HepG2 (cell line): ENCODE results near the gene IL4I1. TPM values are rescaled to one million over a fixed set of nuclear protein-coding genes. Genes with fewer than 3 reads are reported as not detected.

Experiments
- AKAP8 ChIP-seq: sonication (generic); formaldehyde crosslinking; IDR thresholded peaks from 2 replicates; pipeline ENCODE4 v1.5.1; 2020; ENCODE audit warnings: mild to moderate bottlenecking, missing genetic modification reagents
- CC2D1A ChIP-seq: sonication (generic); formaldehyde crosslinking; IDR thresholded peaks from 2 replicates; pipeline ENCODE4 v1.8.1; 2023; ENCODE audit warnings: mild to moderate bottlenecking, missing genetic modification reagents
- DR1 ChIP-seq: sonication (generic); formaldehyde crosslinking; IDR thresholded peaks from 2 replicates; pipeline ENCODE4 v1.8.0; 2021; ENCODE audit warnings: mild to moderate bottlenecking, missing genetic modification reagents, inconsistent platforms
- FOXP4 ChIP-seq: sonication (generic); formaldehyde crosslinking; IDR thresholded peaks from 2 replicates; pipeline ENCODE4 v1.4.0; 2020; ENCODE audit warnings: missing genetic modification reagents
- HOXA7 ChIP-seq: sonication (generic); formaldehyde crosslinking; IDR thresholded peaks from 2 replicates; pipeline ENCODE4 v1.8.1; 2022; ENCODE audit warnings: mild to moderate bottlenecking, missing genetic modification reagents, moderate library complexity
- KAT2B ChIP-seq: fragments of 150-350 bp; IDR thresholded peaks from 2 replicates; pipeline ENCODE4 v1.6.1; 2014; ENCODE audit warnings: low read depth, low read length, borderline replicate concordance
- MLLT10 ChIP-seq: sonication (generic); formaldehyde crosslinking; IDR thresholded peaks from 2 replicates; pipeline ENCODE4 v1.4.0; 2020; ENCODE audit warnings: missing genetic modification reagents
- MXD3 ChIP-seq: IDR thresholded peaks from 2 replicates; pipeline ENCODE4 v1.6.1; 2016; ENCODE audit warnings: mild to moderate bottlenecking, missing biosample characterization, missing genetic modification reagents
- POLR2A ChIP-seq, 2 experiments: IDR thresholded peaks; 2 replicates each; pipeline ENCODE4 v1.6.1; 2011; ENCODE audit warnings: low read depth in 2 of 2, low read length in 2 of 2, mild to moderate bottlenecking in 1 of 2, moderate library complexity in 1 of 2; ENCODE audit not compliant: insufficient read depth in 1 of 2
- PPARG ChIP-seq: conservative IDR thresholded peaks from 2 replicates; pipeline ENCODE4 v1.6.1; 2016; ENCODE audit warnings: missing biosample characterization, missing genetic modification reagents
- RFX3 ChIP-seq: IDR thresholded peaks from 2 replicates; pipeline ENCODE4 v1.6.1; 2016; ENCODE audit warnings: missing biosample characterization, missing genetic modification reagents
- TSC22D2 ChIP-seq: sonication (generic); formaldehyde crosslinking; IDR thresholded peaks from 2 replicates; pipeline ENCODE4 v1.5.1; 2020; ENCODE audit warnings: missing genetic modification reagents, mild to moderate bottlenecking, borderline replicate concordance
- ZNF382 ChIP-seq: sonication (generic); formaldehyde crosslinking; IDR thresholded peaks from 2 replicates; pipeline ENCODE4 v1.5.0; 2020; ENCODE audit warnings: missing genetic modification reagents, mild to moderate bottlenecking, borderline replicate concordance
- ZNF670 ChIP-seq: sonication (generic); formaldehyde crosslinking; IDR thresholded peaks from 2 replicates; pipeline ENCODE4 v1.8.0; 2022; ENCODE audit warnings: mild to moderate bottlenecking, missing genetic modification reagents, borderline replicate concordance
- ZNF878 ChIP-seq: sonication (generic); formaldehyde crosslinking; IDR thresholded peaks from 2 replicates; pipeline ENCODE4 v1.8.1; 2023; ENCODE audit warnings: mild to moderate bottlenecking, missing genetic modification reagents, moderate library complexity
- polyA plus RNA-seq, 8 experiments: library from polyadenylated mRNA; depleted of rRNA in 3 of 8; stranded (reverse) in 7 of 8; unstranded in 1 of 8; fragments of >200 nt; fragmentation: Illumina TruSeq in 4 of 8; extraction: Trizol in 4 of 8; gene quantifications; 2 replicates each; pipeline versions ENCODE4 v1.2.1 to v1.2.3, GENCODE V29; 2011 to 2016; ENCODE audit warnings: low read depth in 4 of 8, missing spikeins in 1 of 8, mixed read lengths in 1 of 8; ENCODE audit not compliant: insufficient read depth in 1 of 8
- total RNA-seq, 5 experiments: library from RNA; depleted of rRNA; stranded (reverse); fragments of >200 nt; fragmentation: Illumina TruSeq; extraction: Trizol; gene quantifications; 2 replicates each; pipeline ENCODE4 v1.2.3, GENCODE V29; 2016; ENCODE audit warnings: low read depth in 1 of 5
- TF ChIP-seq, protein P1 (sequence below): sonication (generic); formaldehyde crosslinking; IDR thresholded peaks from 2 replicates; pipeline ENCODE4 v1.4.0; 2020; ENCODE audit warnings: missing genetic modification reagents, borderline replicate concordance
- TF ChIP-seq, protein P2 (sequence below), 2 experiments: IDR thresholded peaks; 2 replicates each; pipeline ENCODE4 v1.6.1; 2011 to 2012; ENCODE audit warnings: low read length in 2 of 2, borderline replicate concordance in 1 of 2, low read depth in 1 of 2, mild to moderate bottlenecking in 1 of 2, moderate library complexity in 1 of 2
- TF ChIP-seq, protein P3 (sequence below), 2 experiments: fragments of 450-650 bp in 1 of 2; sonication (generic) in 1 of 2; formaldehyde crosslinking; IDR thresholded peaks; 2 replicates each; pipeline versions ENCODE4 v1.5.0 to v1.8.0; 2020 to 2022; ENCODE audit warnings: mild to moderate bottlenecking in 1 of 2, missing genetic modification reagents in 1 of 2

IL4I1 gene
- total and polyA plus RNA-seq, 2 of the 13 experiments (the other 11 are each of a cell fraction or from before 2014, with no cell fraction given), result not detected

DNA sequence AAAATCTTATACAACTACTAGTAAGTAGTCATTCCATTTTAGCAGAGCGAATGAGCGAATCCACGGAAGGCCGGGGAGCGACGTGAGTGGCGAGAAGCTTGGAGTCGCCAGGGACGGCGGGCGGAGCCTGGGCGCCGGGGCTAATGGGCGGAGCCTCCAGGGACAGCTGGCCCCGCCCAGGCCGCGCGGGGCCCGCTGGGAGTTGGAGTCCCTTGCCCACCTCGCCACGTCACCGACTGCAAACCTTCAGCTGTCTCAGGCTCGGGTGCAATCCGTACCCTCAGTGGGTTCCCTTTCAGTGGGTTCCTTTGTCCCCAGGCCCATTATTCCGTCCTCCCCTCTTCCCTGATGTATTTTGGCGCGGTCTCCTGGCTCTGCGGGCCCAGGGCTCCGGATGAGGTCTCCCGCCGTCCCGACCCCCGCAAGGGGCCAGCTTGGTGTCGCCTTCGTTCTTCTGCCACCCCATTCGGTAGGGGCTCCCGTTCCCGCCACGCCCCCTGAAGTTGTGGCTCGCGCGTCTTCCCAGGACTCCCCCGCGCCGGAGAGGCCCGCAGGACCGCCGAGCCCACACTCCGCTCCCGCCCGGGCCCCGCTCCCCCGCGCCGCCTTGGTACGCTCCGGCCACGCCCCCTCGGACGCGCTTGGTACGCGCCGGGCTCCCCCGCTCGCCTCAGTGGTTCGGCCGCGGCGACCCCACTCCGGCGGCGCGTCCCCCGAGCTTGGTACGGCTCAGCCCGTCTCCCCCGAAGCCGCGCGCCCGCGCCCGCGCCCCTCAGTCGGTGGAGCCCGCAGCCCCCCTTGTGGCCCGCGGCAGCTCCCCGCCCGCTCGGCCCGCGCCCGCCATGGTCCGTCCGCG is 46.0 kb downstream of the IL4I1 start, which contains the start of gene PTOV1 (continued):
- no peak for TF ChIP-seq ZNF382 (CRISPR knock-in tag)
- TF ChIP-seq RFX3 (CRISPR knock-in tag), result no peak
- no peak for TF ChIP-seq CC2D1A (CRISPR knock-in tag)
- TF ChIP-seq, protein P1, sequence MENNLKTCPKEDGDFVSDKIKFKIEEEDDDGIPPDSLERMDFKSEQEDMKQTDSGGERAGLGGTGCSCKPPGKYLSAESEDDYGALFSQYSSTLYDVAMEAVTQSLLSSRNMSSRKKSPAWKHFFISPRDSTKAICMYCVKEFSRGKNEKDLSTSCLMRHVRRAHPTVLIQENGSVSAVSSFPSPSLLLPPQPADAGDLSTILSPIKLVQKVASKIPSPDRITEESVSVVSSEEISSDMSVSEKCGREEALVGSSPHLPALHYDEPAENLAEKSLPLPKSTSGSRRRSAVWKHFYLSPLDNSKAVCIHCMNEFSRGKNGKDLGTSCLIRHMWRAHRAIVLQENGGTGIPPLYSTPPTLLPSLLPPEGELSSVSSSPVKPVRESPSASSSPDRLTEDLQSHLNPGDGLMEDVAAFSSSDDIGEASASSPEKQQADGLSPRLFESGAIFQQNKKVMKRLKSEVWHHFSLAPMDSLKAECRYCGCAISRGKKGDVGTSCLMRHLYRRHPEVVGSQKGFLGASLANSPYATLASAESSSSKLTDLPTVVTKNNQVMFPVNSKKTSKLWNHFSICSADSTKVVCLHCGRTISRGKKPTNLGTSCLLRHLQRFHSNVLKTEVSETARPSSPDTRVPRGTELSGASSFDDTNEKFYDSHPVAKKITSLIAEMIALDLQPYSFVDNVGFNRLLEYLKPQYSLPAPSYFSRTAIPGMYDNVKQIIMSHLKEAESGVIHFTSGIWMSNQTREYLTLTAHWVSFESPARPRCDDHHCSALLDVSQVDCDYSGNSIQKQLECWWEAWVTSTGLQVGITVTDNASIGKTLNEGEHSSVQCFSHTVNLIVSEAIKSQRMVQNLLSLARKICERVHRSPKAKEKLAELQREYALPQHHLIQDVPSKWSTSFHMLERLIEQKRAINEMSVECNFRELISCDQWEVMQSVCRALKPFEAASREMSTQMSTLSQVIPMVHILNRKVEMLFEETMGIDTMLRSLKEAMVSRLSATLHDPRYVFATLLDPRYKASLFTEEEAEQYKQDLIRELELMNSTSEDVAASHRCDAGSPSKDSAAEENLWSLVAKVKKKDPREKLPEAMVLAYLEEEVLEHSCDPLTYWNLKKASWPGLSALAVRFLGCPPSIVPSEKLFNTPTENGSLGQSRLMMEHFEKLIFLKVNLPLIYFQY (CRISPR knock-in tag), result peak; percentile 36; the same call in 1 of the 2 replicates
- TF ChIP-seq, protein P2, sequence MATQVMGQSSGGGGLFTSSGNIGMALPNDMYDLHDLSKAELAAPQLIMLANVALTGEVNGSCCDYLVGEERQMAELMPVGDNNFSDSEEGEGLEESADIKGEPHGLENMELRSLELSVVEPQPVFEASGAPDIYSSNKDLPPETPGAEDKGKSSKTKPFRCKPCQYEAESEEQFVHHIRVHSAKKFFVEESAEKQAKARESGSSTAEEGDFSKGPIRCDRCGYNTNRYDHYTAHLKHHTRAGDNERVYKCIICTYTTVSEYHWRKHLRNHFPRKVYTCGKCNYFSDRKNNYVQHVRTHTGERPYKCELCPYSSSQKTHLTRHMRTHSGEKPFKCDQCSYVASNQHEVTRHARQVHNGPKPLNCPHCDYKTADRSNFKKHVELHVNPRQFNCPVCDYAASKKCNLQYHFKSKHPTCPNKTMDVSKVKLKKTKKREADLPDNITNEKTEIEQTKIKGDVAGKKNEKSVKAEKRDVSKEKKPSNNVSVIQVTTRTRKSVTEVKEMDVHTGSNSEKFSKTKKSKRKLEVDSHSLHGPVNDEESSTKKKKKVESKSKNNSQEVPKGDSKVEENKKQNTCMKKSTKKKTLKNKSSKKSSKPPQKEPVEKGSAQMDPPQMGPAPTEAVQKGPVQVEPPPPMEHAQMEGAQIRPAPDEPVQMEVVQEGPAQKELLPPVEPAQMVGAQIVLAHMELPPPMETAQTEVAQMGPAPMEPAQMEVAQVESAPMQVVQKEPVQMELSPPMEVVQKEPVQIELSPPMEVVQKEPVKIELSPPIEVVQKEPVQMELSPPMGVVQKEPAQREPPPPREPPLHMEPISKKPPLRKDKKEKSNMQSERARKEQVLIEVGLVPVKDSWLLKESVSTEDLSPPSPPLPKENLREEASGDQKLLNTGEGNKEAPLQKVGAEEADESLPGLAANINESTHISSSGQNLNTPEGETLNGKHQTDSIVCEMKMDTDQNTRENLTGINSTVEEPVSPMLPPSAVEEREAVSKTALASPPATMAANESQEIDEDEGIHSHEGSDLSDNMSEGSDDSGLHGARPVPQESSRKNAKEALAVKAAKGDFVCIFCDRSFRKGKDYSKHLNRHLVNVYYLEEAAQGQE (IDR thresholded peaks at IDR 0.05; ENCODE audit: borderline replicate concordance in 1 of 2, low read depth in 1 of 2, low read length in 2 of 2), result no peak
- TF ChIP-seq DR1 (CRISPR knock-in tag), result no peak
- no peak for TF ChIP-seq KAT2B
- TF ChIP-seq MXD3, result peak; percentile 62; the same call in 1 of the 2 replicates
- peak; percentile 54; the same call in 1 of the 2 replicates for TF ChIP-seq ZNF670 (CRISPR knock-in tag)
- TF ChIP-seq FOXP4 (CRISPR knock-in tag), result no peak
- peak; percentile 79 for TF ChIP-seq AKAP8 (CRISPR knock-in tag)
- TF ChIP-seq POLR2A (IDR thresholded peaks at IDR 0.05; ENCODE audit: insufficient read depth in 1 of 2, low read depth in 2 of 2, low read length in 2 of 2), result peak; percentile 66 to 67; a peak in 3 of 4 replicates
- TF ChIP-seq HOXA7 (CRISPR knock-in tag), result no peak
- peak; percentile 62 for TF ChIP-seq TSC22D2 (CRISPR knock-in tag)
- TF ChIP-seq ZNF878 (CRISPR knock-in tag), result no peak
- peak; percentile 23; the same call in 1 of the 2 replicates for TF ChIP-seq PPARG
- TF ChIP-seq, protein P3, sequence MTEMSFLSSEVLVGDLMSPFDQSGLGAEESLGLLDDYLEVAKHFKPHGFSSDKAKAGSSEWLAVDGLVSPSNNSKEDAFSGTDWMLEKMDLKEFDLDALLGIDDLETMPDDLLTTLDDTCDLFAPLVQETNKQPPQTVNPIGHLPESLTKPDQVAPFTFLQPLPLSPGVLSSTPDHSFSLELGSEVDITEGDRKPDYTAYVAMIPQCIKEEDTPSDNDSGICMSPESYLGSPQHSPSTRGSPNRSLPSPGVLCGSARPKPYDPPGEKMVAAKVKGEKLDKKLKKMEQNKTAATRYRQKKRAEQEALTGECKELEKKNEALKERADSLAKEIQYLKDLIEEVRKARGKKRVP (CRISPR knock-in tag; IDR thresholded peaks at IDR 0.05), result no peak
- TF ChIP-seq MLLT10 (CRISPR knock-in tag), result no peak
